K562 (cell line): Measurements from ENCODE around the gene CTSH. TPM values are rescaled to one million over a fixed set of nuclear protein-coding genes. Genes with fewer than 3 reads are reported as not detected.
"Not testable (repeated sequence)": the region's sequence is repeated elsewhere in the genome, so short reads cannot be mapped to it uniquely, and the experiment has no call there.

ENCODE experiments used
- ATAC-seq: fragments of 200-7000 bp; cut with Tn5 transposase; 3 replicates; pipeline ENCODE4 v1.9.1; 2020; ENCODE audit warnings: moderate library complexity
- BruUV-seq: library from RNA; stranded (reverse); fragments of 400-500 nt; replicated peaks from 2 replicates; lab custom pipeline; 2021; lab: Mats Ljungman, UMichigan
- CTCF ChIA-PET: fragments of 300-600 bp; formaldehyde crosslinking; extraction: SDS; loops from one replicate; lab custom pipeline; 2021; ENCODE audit warnings: low intra/inter-chr PET ratio; lab: Yijun Ruan, JAX
- POLR2A ChIA-PET: fragments of 300-600, 350-650 bp; sonication (Branson Sonifier 250); formaldehyde crosslinking; extraction: SDS; loops from one replicate; lab custom pipeline; 2021; ENCODE audit warnings: antibody characterized with exemption, inconsistent platforms; lab: Yijun Ruan, JAX
- DNase-seq, 4 experiments: peaks; one replicate each; pipeline versions ENCODE4 v3.0.0 to v3.0.0-alpha.2; 2011 to 2018; ENCODE audit warnings: low spot score in 3 of 4, mixed read lengths in 3 of 4; ENCODE audit errors: extremely low read depth in 1 of 4
- FAIRE-seq: peaks from 2 replicates; lab custom pipeline; 2011; peaks lifted over from hg19 to GRCh38; lab: Jason Lieb, UNC
- H2AFZ ChIP-seq: 2 replicates; pipeline ENCODE4 v1.6.0; 2011; ENCODE audit warnings: low read depth, low read length, control low read depth, inconsistent platforms
- H3K27ac ChIP-seq: fragments of 200-600 bp; 3 replicates; pipeline ENCODE4 v1.8.0; 2011; ENCODE audit warnings: low read depth, mild to moderate bottlenecking, control low read depth, inconsistent platforms, low read length, moderate library complexity, mixed read lengths; ENCODE audit errors: extremely low read depth
- H3K27me3 ChIP-seq, 2 experiments: fragments of 300-600 bp in 1 of 2; 2 replicates in 1 of 2; 3 replicates in 1 of 2; pipeline versions ENCODE4 v1.6.0 to v1.8.0; 2011; ENCODE audit warnings: inconsistent platforms in 2 of 2, low read length in 2 of 2, mild to moderate bottlenecking in 1 of 2, mixed read lengths in 1 of 2, moderate library complexity in 1 of 2; ENCODE audit not compliant: control insufficient read depth in 2 of 2, insufficient read depth in 2 of 2
- H3K36me3 ChIP-seq: fragments of 300-600 bp; 3 replicates; pipeline ENCODE4 v1.8.0; 2011; ENCODE audit warnings: mild to moderate bottlenecking, low read length, inconsistent platforms; ENCODE audit not compliant: control insufficient read depth, insufficient read depth
- H3K4me1 ChIP-seq, 2 experiments: fragments of 200-600 bp in 1 of 2; replicated peaks in 1 of 2; 2 replicates in 1 of 2; 3 replicates in 1 of 2; pipeline versions ENCODE4 v1.5.1 to v1.8.0; 2011; ENCODE audit warnings: inconsistent platforms in 2 of 2, low read length in 2 of 2, mild to moderate bottlenecking in 1 of 2, mixed read lengths in 1 of 2, moderate library complexity in 1 of 2; ENCODE audit not compliant: control insufficient read depth in 2 of 2, insufficient read depth in 2 of 2
- H3K4me2 ChIP-seq: 2 replicates; pipeline ENCODE4 v1.6.1; 2011; ENCODE audit warnings: low read length, control low read depth, inconsistent platforms, mixed read lengths; ENCODE audit not compliant: insufficient read depth
- H3K4me3 ChIP-seq: fragments of 200-600 bp; sonication (generic), shearing (Covaris generic); 2 replicates; pipeline ENCODE4 v1.5.1; 2016; ENCODE audit warnings: control low read depth, inconsistent platforms
- H3K79me2 ChIP-seq: fragments of 200-600 bp; 3 replicates; pipeline ENCODE4 v1.8.0; 2011; ENCODE audit warnings: low read length, inconsistent platforms; ENCODE audit not compliant: control insufficient read depth, insufficient read depth
- H3K9ac ChIP-seq, 2 experiments: 2 replicates each; pipeline versions ENCODE4 v1.6.0 to v1.6.1; 2011; ENCODE audit warnings: low read depth in 2 of 2, low read length in 2 of 2, control low read depth in 1 of 2, inconsistent platforms in 1 of 2, mild to moderate bottlenecking in 1 of 2, mixed read lengths in 1 of 2; ENCODE audit not compliant: insufficient read depth in 1 of 2
- H3K9me1 ChIP-seq: one replicate; pipeline ENCODE4 v1.6.0; 2011; ENCODE audit warnings: inconsistent platforms, mild to moderate bottlenecking, low read length, moderate library complexity; ENCODE audit not compliant: control insufficient read depth, insufficient read depth
- H3K9me3 ChIP-seq: replicated peaks from 2 replicates; pipeline ENCODE4 v1.5.1; 2011; ENCODE audit warnings: low read depth, low read length, inconsistent platforms; ENCODE audit not compliant: control insufficient read depth, insufficient read depth
- H4K20me1 ChIP-seq: replicated peaks from 2 replicates; pipeline ENCODE4 v1.6.1; 2011; ENCODE audit warnings: low read length, inconsistent platforms, mixed read lengths; ENCODE audit not compliant: control insufficient read depth, insufficient read depth
- CEBPB ChIP-seq: fragments of 450-650 bp; IDR thresholded peaks from 2 replicates; pipeline ENCODE4 v1.6.1; 2016; ENCODE audit warnings: missing genetic modification characterization, missing compliant biosample characterization
- POLR2A ChIP-seq: fragments of 450-650 bp; conservative IDR thresholded peaks from 2 replicates; pipeline ENCODE4 v1.6.1; 2016
- POLR2AphosphoS5 ChIP-seq: IDR thresholded peaks from 2 replicates; pipeline ENCODE4 v1.6.1; 2011; ENCODE audit warnings: mild to moderate bottlenecking, low read depth, low read length, moderate library complexity; ENCODE audit not compliant: control insufficient read depth, insufficient read depth
- POLR2G ChIP-seq: fragments of 200-400 bp; formaldehyde crosslinking; IDR thresholded peaks from 2 replicates; pipeline ENCODE4 v1.6.1; 2017; ENCODE audit warnings: low read depth, mild to moderate bottlenecking, antibody characterized with exemption, low read length, moderate library complexity
- SUPT5H ChIP-seq: fragments of 450-650 bp; IDR thresholded peaks from 2 replicates; pipeline ENCODE4 v1.6.1; 2016
- WGBS: fragments of 100-300 bp; shearing (Covaris generic); methylation state at CpG from one replicate; pipeline ENCODE4 v1.1.6; 2016; ENCODE audit warnings: low coverage, mixed read lengths; ENCODE audit not compliant: insufficient coverage; ENCODE audit errors: missing lambda C conversion rate; 5-methylcytosine and 5-hydroxymethylcytosine counted together
- in situ Hi-C: fragments of 300-500 bp; cut with MboI; formaldehyde crosslinking; loops from 4 replicates; pipeline ENCODE4 v1.15.0; 2018; ENCODE audit warnings: inconsistent platforms, mixed read lengths
- intact Hi-C: fragments of 100-400 bp; cut with micrococcal nuclease; formaldehyde crosslinking; loops from 2 replicates; pipeline ENCODE4 v1.14.2; 2022
- polyA plus RNA-seq, 8 experiments: library from polyadenylated mRNA; depleted of rRNA in 4 of 8; stranded (reverse) in 5 of 8; unstranded in 3 of 8; fragments of >200 nt; fragmentation: Nextera tagmentation in 2 of 8; fragmentation: Illumina TruSeq in 1 of 8; extraction: Ambion mirVana in 2 of 8; extraction: Trizol in 1 of 8; gene quantifications; 2 replicates each; pipeline versions ENCODE4 v1.2.1 to v1.2.3, GENCODE V29; 2011 to 2014; ENCODE audit warnings: inconsistent platforms in 1 of 8, missing spikeins in 1 of 8
- total RNA-seq, 7 experiments: library from RNA; depleted of rRNA in 6 of 7; stranded (reverse); fragments of >200 nt in 6 of 7; fragmentation: Illumina TruSeq in 2 of 7; extraction: Trizol in 2 of 7; gene quantifications; 2 replicates each; pipeline versions ENCODE4 v1.2.1 to v1.2.3, GENCODE V29; 2011 to 2021; ENCODE audit warnings: low replicate concordance in 1 of 7

Gene CTSH
- total and polyA plus RNA-seq, 9 of the 15 experiments (the other 6 are each of a cell fraction or from before 2014, with no cell fraction given), result 15.0 to 462 (median 173) TPM

GRCh38 chr15:78900819-78901533, 43.9 kb downstream of the CTSH start:
- TF ChIP-seq CEBPB (tag) (peak; percentile 52), POLR2AphosphoS5 (0 out of 2 replicates have a peak, but pooled peaks have one; percentile 14), POLR2G (0 out of 2 replicates have a peak, but pooled peaks have one; percentile 13), POLR2A (peak; percentile 51), SUPT5H (peak; percentile 18; the same call in 1 of the 2 replicates)
- H3K27ac ChIP-seq, H3K9ac ChIP-seq, FAIRE-seq, H3K4me2 ChIP-seq, DNase-seq, H4K20me1 ChIP-seq, H3K9me1 ChIP-seq, H3K9me3 ChIP-seq, BruUV-seq, H3K27me3 ChIP-seq, H2AFZ ChIP-seq, ATAC-seq, H3K4me3 ChIP-seq, CTCF ChIA-PET: not testable (repeated sequence)
- H3K4me1 ChIP-seq, result peaks cover 9 to 11% of the 10 kb centered on the region in 2 experiments
- 86% methylated on average over 13 of the region's 14 CpGs for WGBS
- POLR2A ChIA-PET, result interaction anchor here (0.6 to 5.7 kb wide), 5 partner anchors 7 to 28 kb away, joined by 3 to 25 read pairs (median 6); partner anchors contain the start of gene MORF4L1
- intact Hi-C loops, result loop anchor here (10.0 kb wide), 1 partner anchor 284 kb away; no protein-coding TSS in a partner anchor
- H3K36me3 ChIP-seq, result peaks cover 95% of the 10 kb centered on the region
- H3K79me2 ChIP-seq, result peaks cover 20% of the 10 kb centered on the region; the same call in 2 of the 3 replicates
- in situ Hi-C loops, result loop anchor here (10.0 kb wide), 1 partner anchor 284 kb away; no protein-coding TSS in a partner anchor
